ENCODE data around the gene CTPS1.

The CTPS1 gene

DNA sequence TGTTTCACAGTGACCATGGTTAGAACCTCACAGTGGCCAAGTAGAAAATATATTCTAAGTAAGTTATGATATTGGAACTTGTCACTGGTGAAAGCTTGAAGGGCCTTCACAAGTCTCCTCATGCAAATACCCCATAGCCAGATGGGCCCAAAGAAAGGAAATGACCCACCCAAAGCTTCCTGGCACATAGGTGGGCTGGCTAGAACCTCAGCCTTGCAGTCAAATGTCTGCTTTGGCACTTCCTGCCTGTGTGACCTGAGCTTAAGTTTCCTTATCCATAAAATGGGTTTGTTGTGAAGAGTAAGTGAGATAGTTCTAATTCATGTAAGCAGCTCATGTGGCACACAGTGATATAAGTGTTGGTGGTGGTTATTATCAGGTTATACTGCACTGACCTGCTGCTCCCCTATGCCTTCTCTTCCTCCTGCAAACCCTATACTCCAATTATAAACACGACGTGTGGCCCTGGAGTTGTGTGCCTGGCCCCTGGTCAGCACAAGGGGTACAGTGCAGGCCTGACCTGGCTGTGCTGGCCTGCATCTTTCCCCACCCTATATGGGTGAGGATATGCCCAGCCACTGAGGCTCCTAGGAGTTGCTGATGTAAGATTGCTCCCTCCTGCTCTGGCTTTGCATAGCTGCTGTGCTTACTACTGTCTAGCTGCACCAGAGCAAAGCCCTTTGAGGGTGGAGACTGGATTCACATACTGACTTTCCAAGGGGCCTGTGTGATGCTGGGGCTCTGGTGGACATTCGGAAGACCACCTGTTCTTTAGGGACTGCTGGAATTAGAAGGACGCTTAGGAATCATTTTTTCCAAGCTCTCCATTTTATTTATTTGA, 46.7 kb downstream of the CTPS1 start:
- no peak overlapping the region for H2BK12ac ChIP-seq (ENCODE audit: low read length in 2 of 2)
- H3K14ac ChIP-seq (ENCODE audit: low read length in 2 of 2) = no peak overlapping the region
- no peak overlapping the region for H2AFZ ChIP-seq (ENCODE audit: low read depth, low read length)
- H2BK5ac ChIP-seq (ENCODE audit: low read depth, low read length, poor library complexity, severe bottlenecking) = no peak overlapping the region
- DNase-seq = no peak
- no peak overlapping the region for H3K4ac ChIP-seq (ENCODE audit: low read depth in 1 of 2, low read length in 2 of 2)
- WGBS = 100% methylated on average over 3 of the region's 4 CpGs
- H3K9ac ChIP-seq (ENCODE audit: low read length) = no peak overlapping the region
- no peaks in the 10 kb centered on the region for H3K27me3 ChIP-seq (ENCODE audit: control insufficient read depth in 1 of 2, insufficient read depth in 1 of 2, low read length in 2 of 2)
- peak overlapping the region in 1 of 2 experiments; percentile 27 for H3K23ac ChIP-seq (ENCODE audit: low read length in 2 of 2)
- no peaks in the 10 kb centered on the region for H3K9me3 ChIP-seq (ENCODE audit: control insufficient read depth, low read length)
- no peak overlapping the region for H4K91ac ChIP-seq (ENCODE audit: low read length)
- no peak overlapping the region for H3K4me3 ChIP-seq (ENCODE audit: insufficient read depth in 1 of 2, low read depth in 1 of 2, low read length in 2 of 2)
- no peak overlapping the region for H4K8ac ChIP-seq (ENCODE audit: low read length)
- H3K18ac ChIP-seq (ENCODE audit: low read depth in 1 of 2, low read length in 2 of 2) = no peak overlapping the region
- no peak overlapping the region for H3K27ac ChIP-seq (ENCODE audit: low read length, poor library complexity, severe bottlenecking)
- peaks cover 11% of the 10 kb centered on the region for H3K4me1 ChIP-seq (ENCODE audit: control insufficient read depth, insufficient read depth, low read depth, low read length)
- H2BK120ac ChIP-seq (ENCODE audit: low read depth, low read length) = no peak overlapping the region
- no peaks in the 10 kb centered on the region for H3K79me1 ChIP-seq (replicated peaks; ENCODE audit: low read length, poor library complexity, severe bottlenecking)
- H2AK5ac ChIP-seq (ENCODE audit: low read length, severe bottlenecking) = no peak overlapping the region
- peaks cover 25 to 34% of the 10 kb centered on the region in 2 experiments for H3K36me3 ChIP-seq (ENCODE audit: control insufficient read depth in 1 of 2, insufficient read depth in 2 of 2, low read depth in 1 of 2, low read length in 2 of 2)
- H3K4me2 ChIP-seq (ENCODE audit: low read length, poor library complexity, severe bottlenecking) = no peak overlapping the region
- H2BK15ac ChIP-seq (ENCODE audit: low read depth, poor library complexity, severe bottlenecking) = no peak overlapping the region

DNA sequence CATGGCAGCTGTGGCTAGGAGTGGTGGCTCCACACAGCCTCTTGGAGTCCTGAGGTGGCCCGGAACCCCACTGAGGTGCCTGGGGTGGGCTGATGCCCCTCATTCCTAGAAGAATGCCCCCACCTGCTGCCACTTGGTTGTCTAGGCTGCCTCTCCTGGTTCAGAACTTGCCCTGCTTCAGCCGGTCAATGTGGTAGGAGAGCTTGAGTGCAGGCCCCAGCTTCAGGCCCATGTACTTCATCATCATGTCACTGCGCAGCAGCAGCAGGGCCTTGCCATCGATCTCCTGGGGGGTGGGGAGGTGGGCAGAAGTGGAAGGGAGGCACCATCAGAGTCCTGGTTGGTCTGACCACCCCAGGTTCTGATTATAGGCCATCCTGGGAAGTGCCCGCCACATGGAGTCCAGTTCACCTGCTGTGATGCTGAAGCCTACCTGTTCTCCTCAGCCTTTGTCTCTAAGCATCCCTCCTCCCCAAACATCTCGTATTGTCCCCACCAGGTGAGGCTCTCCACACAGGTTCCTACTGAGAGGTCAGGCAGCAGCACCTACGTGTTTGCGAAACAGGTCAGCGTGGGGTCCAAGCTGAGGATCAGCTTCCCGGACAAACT, 48.6 kb downstream of the CTPS1 start:
- H3K27me3 ChIP-seq (ENCODE audit: control insufficient read depth in 1 of 2, insufficient read depth in 1 of 2, low read length in 2 of 2) = no peaks in the 10 kb centered on the region
- no peak overlapping the region for H3K27ac ChIP-seq (ENCODE audit: low read length, poor library complexity, severe bottlenecking)
- H3K4me1 ChIP-seq (ENCODE audit: control insufficient read depth, insufficient read depth, low read depth, low read length) = peaks cover 11% of the 10 kb centered on the region
- H3K9me3 ChIP-seq (ENCODE audit: control insufficient read depth, low read length) = no peaks in the 10 kb centered on the region
- H3K36me3 ChIP-seq (ENCODE audit: control insufficient read depth in 1 of 2, insufficient read depth in 2 of 2, low read depth in 1 of 2, low read length in 2 of 2) = peaks cover 40 to 41% of the 10 kb centered on the region in 2 experiments
- no peak overlapping the region for H3K4me3 ChIP-seq (ENCODE audit: insufficient read depth in 1 of 2, low read depth in 1 of 2, low read length in 2 of 2)
- H3K9ac ChIP-seq (ENCODE audit: low read length) = no peak overlapping the region
- DNase-seq = no peak
- no peak overlapping the region for H2BK5ac ChIP-seq (ENCODE audit: low read depth, low read length, poor library complexity, severe bottlenecking)
- H3K23ac ChIP-seq (ENCODE audit: low read length in 2 of 2) = no peak overlapping the region
- WGBS = 97% methylated on average over 10 of the region's 10 CpGs
- no peak overlapping the region for H2BK120ac ChIP-seq (ENCODE audit: low read depth, low read length)
- no peak overlapping the region for H3K14ac ChIP-seq (ENCODE audit: low read length in 2 of 2)
- no peak overlapping the region for H4K8ac ChIP-seq (ENCODE audit: low read length)
- H2BK15ac ChIP-seq (ENCODE audit: low read depth, poor library complexity, severe bottlenecking) = no peak overlapping the region
- no peak overlapping the region for H3K4me2 ChIP-seq (ENCODE audit: low read length, poor library complexity, severe bottlenecking)
- H3K79me1 ChIP-seq (replicated peaks; ENCODE audit: low read length, poor library complexity, severe bottlenecking) = no peaks in the 10 kb centered on the region
- H4K91ac ChIP-seq (ENCODE audit: low read length) = no peak overlapping the region
- H3K4ac ChIP-seq (ENCODE audit: low read depth in 1 of 2, low read length in 2 of 2) = no peak overlapping the region
- H2AK5ac ChIP-seq (ENCODE audit: low read length, severe bottlenecking) = no peak overlapping the region
- no peak overlapping the region for H2AFZ ChIP-seq (ENCODE audit: low read depth, low read length)
- no peak overlapping the region for H2BK12ac ChIP-seq (ENCODE audit: low read length in 2 of 2)
- no peak overlapping the region for H3K18ac ChIP-seq (ENCODE audit: low read depth in 1 of 2, low read length in 2 of 2)

DNA sequence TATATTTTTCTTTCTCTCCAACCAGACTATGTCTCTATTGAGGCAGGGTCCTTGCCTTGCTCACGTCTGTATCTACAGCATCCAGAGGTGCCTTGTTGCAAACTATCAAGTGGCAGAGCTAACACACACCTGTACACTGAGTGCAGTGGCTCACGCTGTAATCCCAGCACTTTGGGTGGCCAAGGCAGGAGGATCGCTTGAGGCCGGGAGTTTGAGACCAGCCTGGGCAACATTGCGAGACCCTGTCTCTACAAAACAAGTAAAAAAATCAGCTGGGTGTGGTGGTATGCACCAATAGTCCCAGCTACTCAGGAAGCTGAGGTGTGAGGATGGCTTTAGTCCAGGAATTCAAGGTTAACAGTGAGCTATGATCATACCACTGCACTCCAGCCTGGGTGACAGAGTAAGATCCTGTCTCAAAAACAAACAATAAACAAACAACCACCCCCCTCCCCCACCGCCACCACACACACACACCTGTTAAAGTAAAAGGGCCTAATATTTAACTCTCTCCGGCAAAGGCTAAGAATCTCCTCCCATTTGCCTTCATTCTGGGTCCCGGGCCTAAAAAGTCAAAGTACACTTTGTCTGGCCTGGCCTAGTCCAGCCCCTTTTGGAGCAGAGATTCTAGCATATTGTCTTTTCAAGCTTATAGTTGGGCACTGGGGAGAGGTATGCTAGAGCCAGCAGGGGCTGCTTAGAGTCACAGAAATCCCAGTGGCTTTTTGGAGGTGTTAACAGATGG, 51.5 kb downstream of the CTPS1 start:
- no peak overlapping the region for H4K8ac ChIP-seq (ENCODE audit: low read length)
- 97% methylated on average over 8 of the region's 8 CpGs for WGBS
- no peak overlapping the region for H3K4ac ChIP-seq (ENCODE audit: low read depth in 1 of 2, low read length in 2 of 2)
- H3K27me3 ChIP-seq (ENCODE audit: control insufficient read depth in 1 of 2, insufficient read depth in 1 of 2, low read length in 2 of 2) = no peaks in the 10 kb centered on the region
- no peak overlapping the region for H3K4me2 ChIP-seq (ENCODE audit: low read length, poor library complexity, severe bottlenecking)
- H3K27ac ChIP-seq (ENCODE audit: low read length, poor library complexity, severe bottlenecking) = no peak overlapping the region
- H3K79me1 ChIP-seq (replicated peaks; ENCODE audit: low read length, poor library complexity, severe bottlenecking) = no peaks in the 10 kb centered on the region
- no peak overlapping the region for H3K9ac ChIP-seq (ENCODE audit: low read length)
- H3K4me3 ChIP-seq (ENCODE audit: insufficient read depth in 1 of 2, low read depth in 1 of 2, low read length in 2 of 2) = no peak overlapping the region
- no peak overlapping the region for H2AFZ ChIP-seq (ENCODE audit: low read depth, low read length)
- no peak overlapping the region for H2AK5ac ChIP-seq (ENCODE audit: low read length, severe bottlenecking)
- H2BK5ac ChIP-seq (ENCODE audit: low read depth, low read length, poor library complexity, severe bottlenecking) = no peak overlapping the region
- no peak overlapping the region for H2BK15ac ChIP-seq (ENCODE audit: low read depth, poor library complexity, severe bottlenecking)
- H3K4me1 ChIP-seq (ENCODE audit: control insufficient read depth, insufficient read depth, low read depth, low read length) = no peaks in the 10 kb centered on the region
- no peak overlapping the region for H2BK120ac ChIP-seq (ENCODE audit: low read depth, low read length)
- peaks cover 47 to 65% of the 10 kb centered on the region in 2 experiments for H3K36me3 ChIP-seq (ENCODE audit: control insufficient read depth in 1 of 2, insufficient read depth in 2 of 2, low read depth in 1 of 2, low read length in 2 of 2)
- no peak overlapping the region for H4K91ac ChIP-seq (ENCODE audit: low read length)
- H2BK12ac ChIP-seq (ENCODE audit: low read length in 2 of 2) = no peak overlapping the region
- no peak overlapping the region for H3K14ac ChIP-seq (ENCODE audit: low read length in 2 of 2)
- DNase-seq = no peak
- H3K18ac ChIP-seq (ENCODE audit: low read depth in 1 of 2, low read length in 2 of 2) = no peak overlapping the region
- H3K9me3 ChIP-seq (ENCODE audit: control insufficient read depth, low read length) = no peaks in the 10 kb centered on the region
- H3K23ac ChIP-seq (ENCODE audit: low read length in 2 of 2) = no peak overlapping the region

GRCh38 chr1:41032147-41032546, 52.7 kb downstream of the CTPS1 start:
- no peak overlapping the region for H2BK12ac ChIP-seq (ENCODE audit: low read length in 2 of 2)
- no peak overlapping the region for H3K4me3 ChIP-seq (ENCODE audit: insufficient read depth in 1 of 2, low read depth in 1 of 2, low read length in 2 of 2)
- WGBS = 0% methylated on average over 1 of the region's 2 CpGs
- H2AK5ac ChIP-seq (ENCODE audit: low read length, severe bottlenecking) = no peak overlapping the region
- no peak overlapping the region for H4K8ac ChIP-seq (ENCODE audit: low read length)
- no peak overlapping the region for H3K4ac ChIP-seq (ENCODE audit: low read depth in 1 of 2, low read length in 2 of 2)
- H2BK5ac ChIP-seq (ENCODE audit: low read depth, low read length, poor library complexity, severe bottlenecking) = no peak overlapping the region
- no peak overlapping the region for H2AFZ ChIP-seq (ENCODE audit: low read depth, low read length)
- no peak overlapping the region for H4K91ac ChIP-seq (ENCODE audit: low read length)
- H3K36me3 ChIP-seq (ENCODE audit: control insufficient read depth in 1 of 2, insufficient read depth in 2 of 2, low read depth in 1 of 2, low read length in 2 of 2) = peaks cover 41 to 75% of the 10 kb centered on the region in 2 experiments
- H3K9ac ChIP-seq (ENCODE audit: low read length) = no peak overlapping the region
- no peak overlapping the region for H2BK120ac ChIP-seq (ENCODE audit: low read depth, low read length)
- H3K4me2 ChIP-seq (ENCODE audit: low read length, poor library complexity, severe bottlenecking) = no peak overlapping the region
- no peaks in the 10 kb centered on the region for H3K9me3 ChIP-seq (ENCODE audit: control insufficient read depth, low read length)
- H3K27me3 ChIP-seq (ENCODE audit: control insufficient read depth in 1 of 2, insufficient read depth in 1 of 2, low read length in 2 of 2) = no peaks in the 10 kb centered on the region
- H3K14ac ChIP-seq (ENCODE audit: low read length in 2 of 2) = no peak overlapping the region
- H2BK15ac ChIP-seq (ENCODE audit: low read depth, poor library complexity, severe bottlenecking) = no peak overlapping the region
- peaks cover 2% of the 10 kb centered on the region for H3K4me1 ChIP-seq (ENCODE audit: control insufficient read depth, insufficient read depth, low read depth, low read length)
- DNase-seq = no peak
- H3K79me1 ChIP-seq (replicated peaks; ENCODE audit: low read length, poor library complexity, severe bottlenecking) = no peaks in the 10 kb centered on the region
- no peak overlapping the region for H3K18ac ChIP-seq (ENCODE audit: low read depth in 1 of 2, low read length in 2 of 2)
- no peak overlapping the region for H3K27ac ChIP-seq (ENCODE audit: low read length, poor library complexity, severe bottlenecking)
- H3K23ac ChIP-seq (ENCODE audit: low read length in 2 of 2) = no peak overlapping the region

Data from mesenchymal stem cell (in vitro differentiated cells and primary cell).